Activated CD4-positive, CD25-positive, alpha-beta regulatory T cell (primary cell): ENCODE results near the gene C12orf75.
A peak's percentile ranks its signal among the peaks of the same experiment; 100 is the strongest.
"Not testable (repeated sequence)": the region's sequence is repeated elsewhere in the genome, so short reads cannot be mapped to it uniquely, and the experiment has no call there.

ENCODE experiments used
- DNase-seq, 4 experiments: peaks; one replicate each; lab custom pipeline; 2025; lab: John Stamatoyannopoulos, UW

C12orf75 gene

DNA sequence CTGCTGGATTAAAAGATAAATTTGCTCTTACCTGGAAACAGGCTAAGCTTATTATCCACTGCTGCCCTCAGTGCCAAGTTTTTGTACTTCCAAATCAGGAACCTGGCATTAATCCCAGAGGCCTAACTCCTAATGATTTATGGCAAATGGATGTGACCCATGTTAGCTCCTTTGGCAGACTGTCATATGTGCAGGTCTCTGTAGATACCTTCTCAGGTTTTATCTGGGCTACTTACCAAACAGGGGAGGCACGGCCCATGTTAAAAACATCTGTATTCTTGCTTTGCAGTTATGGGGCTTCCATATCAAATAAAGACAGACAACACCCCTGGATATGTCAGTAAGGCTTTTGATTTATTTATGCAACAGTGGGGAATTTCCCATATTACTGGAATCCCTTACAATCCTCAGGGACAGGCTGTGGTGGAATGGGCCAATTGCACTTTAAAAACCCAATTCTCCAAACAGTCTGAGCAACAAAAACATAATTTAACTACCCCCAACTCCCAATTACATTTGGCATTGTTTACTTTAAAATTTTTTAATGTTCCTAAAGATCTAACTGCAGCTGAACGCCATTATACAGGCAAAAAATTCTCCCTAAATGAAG is 19.9 kb upstream of the C12orf75 start:
- DNase-seq, result not testable (repeated sequence)

DNA sequence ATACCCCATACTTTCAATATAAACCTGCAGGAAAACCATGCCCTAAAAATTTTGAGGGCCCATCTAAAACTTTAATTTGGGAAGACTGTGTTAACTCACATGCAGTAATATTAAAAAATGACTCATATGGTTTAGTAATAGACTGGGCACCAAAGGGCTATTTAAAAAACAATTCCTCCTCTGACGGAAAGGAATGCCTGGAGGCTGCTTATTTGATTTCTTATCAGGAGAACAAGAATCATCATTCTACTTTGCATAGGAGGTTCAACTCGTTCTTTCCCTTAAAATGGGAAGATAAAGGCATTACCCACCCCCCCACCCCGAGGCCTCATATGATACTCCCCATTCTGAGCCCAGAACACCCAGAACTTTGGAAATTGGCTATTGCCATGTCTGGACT is 18.6 kb upstream of the C12orf75 start:
- DNase-seq, result not testable (repeated sequence)

DNA sequence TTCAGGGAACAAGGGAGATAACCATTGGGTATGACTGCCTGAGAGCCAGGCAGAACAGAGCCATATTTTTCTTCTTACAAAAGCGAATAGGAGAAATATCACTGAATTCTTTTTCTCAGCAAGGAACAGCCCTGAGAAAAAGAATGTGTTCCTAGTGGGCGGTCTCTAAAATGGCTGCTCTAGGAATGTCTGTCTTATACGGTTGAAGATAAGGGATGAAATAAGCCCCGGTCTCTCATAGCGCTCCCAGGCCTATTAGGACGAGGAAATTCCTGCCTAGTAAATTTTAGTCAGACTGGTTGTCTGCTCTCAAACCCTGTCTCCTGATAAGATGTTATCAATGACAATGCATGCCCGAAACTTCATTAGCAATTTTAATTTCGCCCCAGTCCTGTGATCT is 16.7 kb upstream of the C12orf75 start:
- not testable (repeated sequence) for DNase-seq

DNA sequence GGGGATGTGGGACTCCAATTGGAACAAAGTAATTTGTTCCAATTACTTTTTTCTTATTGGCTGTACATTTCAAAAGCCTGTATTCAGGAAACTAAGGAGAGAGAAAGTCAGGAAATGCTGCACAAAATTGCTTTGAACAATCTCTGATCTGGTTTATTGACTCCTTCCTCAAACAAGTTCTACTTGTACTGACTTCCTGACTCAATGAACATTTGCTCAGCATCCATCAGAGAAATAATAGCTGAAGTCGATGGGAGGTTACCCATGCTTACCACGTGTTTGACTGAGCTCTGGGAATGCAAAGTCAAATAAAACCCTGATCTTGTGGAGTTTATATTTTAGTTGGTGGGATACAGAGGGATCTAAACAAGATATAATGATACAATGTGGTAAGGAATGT is 15.4 kb upstream of the C12orf75 start:
- DNase-seq, result no peak

DNA sequence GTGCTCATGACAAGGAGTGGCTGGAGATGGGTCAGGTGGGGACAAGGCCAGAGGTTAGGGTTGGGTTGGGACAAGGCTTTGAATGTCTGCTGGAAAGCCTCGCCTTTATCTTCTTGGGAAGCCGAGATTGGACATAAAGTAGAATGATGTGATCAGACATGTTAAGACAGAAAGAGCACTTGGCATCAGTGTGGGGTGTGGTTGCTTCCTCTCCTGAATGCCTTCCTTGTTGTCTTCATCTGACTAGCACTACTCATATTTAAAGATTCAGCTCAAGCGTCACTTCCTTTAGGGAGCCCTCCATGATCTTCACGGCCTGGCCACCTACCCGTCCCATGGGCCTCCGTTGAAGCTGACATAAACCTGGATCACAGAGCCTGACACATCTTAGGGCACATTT is 14.8 kb upstream of the C12orf75 start:
- no peak for DNase-seq

DNA sequence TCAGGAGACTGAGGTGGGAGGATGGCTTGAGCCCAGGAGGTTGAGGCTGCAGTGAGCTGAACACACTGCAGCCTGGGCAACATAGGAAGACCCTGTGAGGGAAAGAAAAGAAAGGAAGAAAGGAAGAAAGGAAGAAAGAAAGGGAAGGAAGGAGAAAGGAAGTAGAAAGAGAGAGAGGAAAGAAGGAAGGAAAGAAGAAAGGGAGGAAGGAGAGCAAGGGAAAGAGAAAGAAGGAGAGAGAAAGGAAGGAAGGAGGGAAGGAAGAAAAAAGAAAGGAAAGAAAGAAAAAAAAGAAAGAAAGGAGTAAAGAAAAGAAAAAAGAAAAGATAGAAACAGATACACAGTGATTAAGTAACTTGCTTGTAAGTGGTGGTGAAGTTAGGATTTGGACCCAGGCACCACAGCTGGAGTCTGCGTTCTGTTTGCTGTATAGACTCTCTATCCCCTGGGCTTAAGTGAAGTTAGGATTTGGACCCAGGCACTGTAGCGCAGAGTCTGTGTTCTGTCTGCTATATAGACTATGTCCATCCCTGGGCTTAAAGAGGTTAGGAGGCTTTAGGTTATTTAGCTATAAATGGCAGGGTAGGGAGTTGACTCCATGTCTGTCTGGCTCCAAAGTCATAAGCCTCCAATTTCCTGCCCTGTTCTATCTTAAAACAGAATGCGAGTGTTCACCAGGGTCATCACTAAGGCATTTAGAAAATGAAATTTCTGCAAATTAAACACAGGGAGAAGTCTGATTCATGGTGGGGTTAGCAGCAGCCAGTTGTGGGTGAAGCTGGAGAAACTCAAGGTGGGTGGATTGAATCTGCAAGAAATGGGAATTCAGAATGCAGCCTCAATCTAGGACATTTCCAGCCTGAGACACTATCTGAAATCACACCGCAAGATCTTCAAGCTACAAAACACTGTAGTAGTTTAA is 13.3 kb upstream of the C12orf75 start:
- DNase-seq, result no peak

DNA sequence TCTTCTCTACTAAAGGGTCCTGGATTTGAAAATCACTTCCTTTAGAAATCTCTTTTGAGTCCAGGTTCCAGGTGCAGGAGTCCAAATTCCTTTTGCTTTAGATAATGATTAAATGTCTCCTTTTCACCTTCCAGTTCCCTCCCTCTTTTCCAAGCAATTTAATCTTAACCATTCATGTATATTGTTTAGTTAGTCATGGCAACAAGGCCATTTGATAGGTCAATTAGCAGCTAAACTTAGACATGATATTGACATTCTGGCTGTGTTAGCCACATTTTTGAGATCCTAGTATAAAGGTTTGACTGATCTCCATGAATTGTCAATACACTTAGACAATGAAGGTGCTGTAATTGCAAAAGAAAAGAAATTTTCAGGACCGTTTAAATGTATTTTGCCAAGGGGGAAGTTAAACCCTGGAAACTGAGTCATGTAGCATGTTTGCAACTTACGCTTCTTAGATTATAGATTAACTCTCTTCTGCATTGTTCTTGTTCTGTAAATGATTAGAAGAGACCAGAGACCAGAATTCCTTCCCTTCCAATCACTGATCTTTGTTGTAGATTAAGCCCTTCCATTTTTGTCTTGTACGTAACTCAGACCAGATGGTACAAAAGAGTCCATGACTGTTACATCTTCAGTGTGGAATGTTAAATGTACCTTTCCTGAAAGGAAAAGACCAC is 12.4 kb upstream of the C12orf75 start:
- no peak for DNase-seq

DNA sequence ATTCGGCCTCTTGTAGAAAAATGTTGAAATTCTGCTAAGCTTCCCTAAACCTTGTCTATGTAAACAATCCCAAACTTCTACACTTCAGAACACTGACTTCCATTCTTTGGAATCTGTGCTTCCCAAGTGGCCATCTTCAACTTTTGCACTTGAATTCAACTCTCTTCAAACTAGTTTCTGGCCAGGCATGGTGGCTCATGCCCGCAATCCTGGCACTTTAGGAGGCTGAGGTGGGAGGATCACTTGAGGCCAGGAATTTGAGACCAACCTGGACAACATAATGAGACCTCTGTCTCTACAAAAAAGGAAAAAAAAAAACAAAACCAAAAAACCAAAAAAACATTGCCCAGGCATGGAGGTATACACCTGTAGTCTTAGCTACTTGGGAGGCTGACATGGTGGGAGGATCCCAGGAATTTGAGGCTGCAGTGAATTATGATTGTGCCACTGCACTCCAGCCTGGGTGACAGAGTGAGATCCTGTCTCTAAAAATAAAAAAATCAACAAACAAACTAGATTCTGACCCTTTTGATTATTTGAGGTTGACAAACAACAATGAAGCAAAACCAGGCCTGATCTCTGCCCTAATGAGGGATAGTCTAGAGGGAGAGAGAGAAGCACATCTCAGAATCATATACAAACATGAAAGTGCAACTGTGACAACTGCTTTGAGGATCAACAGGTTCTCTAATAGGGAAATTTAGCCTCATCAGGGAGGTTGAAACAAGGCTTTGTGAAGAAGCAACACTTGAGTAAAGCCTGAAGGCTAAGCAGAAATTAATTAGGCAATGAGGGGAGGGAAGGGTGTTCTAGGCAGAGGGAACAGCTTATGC is 11.6 kb upstream of the C12orf75 start:
- no peak for DNase-seq

DNA sequence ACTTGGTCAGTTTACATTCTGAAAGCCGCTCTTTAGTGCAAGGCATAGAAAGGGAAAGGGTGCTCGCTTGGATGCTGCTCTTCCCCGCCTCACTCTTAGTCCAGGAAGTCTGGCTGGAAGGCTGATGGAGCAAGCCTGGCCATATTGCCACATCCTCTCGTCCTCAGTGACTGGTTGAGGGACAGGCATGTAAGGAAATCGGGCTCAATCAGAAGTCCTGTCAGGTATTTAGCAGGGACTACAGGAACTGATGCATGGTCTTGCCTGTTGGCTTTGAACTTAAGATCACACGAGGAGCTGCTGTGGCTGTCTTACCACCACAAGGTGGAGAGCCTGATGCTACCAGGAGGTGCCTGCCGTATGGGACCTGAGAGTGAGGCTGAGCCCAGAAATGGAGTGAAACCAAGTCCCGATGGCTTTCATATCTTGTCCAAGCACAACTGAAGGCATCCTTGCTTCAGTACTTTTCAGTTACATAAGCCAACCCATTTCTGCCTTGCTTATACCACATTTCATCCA is 10.7 kb upstream of the C12orf75 start:
- DNase-seq, result no peak

DNA sequence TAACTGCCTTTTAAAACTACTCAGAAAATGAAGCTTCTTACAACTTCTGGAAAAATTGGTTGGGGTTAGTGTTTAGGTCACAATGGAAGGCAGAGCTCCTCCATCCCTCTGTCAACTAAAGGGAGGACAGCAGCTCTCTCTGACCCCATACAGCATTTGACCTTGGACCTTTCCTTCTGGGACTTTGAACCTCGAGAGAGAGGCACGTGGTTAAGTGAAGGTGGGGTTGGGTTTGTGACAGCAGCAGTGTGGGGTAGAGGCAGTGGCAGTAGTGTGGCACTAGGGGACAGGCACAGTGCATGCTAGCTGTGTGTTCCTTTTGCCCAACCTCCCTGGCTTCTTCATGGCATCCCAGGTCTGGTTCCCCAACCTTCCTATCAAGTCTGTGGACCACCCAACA is 9.4 kb upstream of the C12orf75 start:
- DNase-seq, result no peak

DNA sequence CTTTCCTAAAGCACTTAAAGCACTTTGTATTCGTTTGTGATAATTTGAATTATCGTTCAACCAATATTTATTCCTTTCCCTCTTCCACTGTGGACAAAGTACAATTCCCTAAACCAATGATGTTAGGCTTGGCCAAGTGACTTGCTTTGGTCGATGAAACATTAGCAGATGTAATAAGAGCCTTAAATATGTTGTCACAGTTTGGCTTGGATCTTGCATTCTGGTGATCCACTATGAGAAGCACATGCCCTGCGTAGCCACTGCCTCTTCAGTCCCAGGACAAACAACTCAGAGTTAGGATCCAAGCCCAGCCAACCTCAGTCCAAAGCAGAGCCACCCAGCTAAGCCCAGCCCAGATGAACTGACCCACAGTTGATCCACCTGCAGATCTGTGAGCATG is 8.4 kb upstream of the C12orf75 start:
- no peak for DNase-seq

DNA sequence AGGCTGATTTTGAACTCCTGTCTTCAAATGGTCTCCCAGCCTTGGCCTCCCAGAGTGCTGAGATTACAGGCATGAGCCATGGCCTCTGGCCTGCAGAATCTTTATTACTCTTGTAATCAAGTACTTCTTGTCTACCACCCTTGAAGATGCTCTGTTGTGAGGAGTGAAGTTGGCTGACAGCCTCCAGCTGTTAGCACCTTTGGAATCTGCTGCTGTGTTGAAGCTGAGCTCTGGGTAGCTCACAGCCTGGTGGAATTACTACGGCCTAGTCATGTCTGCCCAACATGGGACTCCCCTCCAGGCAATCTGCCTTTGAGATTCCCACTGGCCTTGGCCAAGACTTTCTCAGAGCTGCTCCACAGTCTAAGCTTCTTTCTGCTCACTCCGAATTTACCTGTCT is 5.8 kb upstream of the C12orf75 start:
- DNase-seq, result no peak

DNA sequence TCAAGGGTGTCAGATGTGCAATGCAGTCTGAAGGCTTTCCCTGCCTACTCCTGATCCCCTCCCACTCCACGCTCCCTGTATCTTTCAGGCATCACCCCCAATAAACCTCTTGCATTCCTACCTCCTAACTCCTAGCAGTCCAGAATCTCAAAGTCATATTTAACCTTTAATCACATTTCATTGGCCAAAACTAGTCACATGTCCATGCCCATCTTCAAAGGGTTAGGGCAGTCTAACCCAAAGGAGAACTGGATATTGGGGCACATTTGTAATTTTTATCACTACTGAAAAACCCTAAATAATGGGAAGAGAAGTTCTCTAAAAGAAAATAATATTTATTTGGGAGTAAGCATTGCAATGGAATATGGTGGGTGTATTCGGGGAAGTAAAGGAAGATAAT is 5.4 kb upstream of the C12orf75 start:
- DNase-seq, result no peak

DNA sequence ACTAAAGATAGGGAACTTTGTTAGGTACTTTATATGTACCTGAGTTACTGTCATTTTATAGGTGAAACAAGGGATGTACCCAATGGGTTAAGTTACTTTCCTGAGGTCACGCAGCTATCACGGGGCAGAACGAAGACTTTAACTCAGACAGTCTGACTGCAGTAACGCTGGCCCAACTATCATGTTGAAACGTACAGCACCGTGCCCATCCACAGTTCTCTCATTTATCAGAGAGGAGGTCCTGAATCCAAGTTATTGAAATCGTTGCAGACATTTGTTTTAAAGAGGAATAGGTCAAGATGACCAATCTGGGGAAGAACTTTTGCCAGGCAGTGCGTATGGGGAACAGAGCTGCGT is 587 bp upstream of the C12orf75 start:
- DNase-seq, result no peak

DNA sequence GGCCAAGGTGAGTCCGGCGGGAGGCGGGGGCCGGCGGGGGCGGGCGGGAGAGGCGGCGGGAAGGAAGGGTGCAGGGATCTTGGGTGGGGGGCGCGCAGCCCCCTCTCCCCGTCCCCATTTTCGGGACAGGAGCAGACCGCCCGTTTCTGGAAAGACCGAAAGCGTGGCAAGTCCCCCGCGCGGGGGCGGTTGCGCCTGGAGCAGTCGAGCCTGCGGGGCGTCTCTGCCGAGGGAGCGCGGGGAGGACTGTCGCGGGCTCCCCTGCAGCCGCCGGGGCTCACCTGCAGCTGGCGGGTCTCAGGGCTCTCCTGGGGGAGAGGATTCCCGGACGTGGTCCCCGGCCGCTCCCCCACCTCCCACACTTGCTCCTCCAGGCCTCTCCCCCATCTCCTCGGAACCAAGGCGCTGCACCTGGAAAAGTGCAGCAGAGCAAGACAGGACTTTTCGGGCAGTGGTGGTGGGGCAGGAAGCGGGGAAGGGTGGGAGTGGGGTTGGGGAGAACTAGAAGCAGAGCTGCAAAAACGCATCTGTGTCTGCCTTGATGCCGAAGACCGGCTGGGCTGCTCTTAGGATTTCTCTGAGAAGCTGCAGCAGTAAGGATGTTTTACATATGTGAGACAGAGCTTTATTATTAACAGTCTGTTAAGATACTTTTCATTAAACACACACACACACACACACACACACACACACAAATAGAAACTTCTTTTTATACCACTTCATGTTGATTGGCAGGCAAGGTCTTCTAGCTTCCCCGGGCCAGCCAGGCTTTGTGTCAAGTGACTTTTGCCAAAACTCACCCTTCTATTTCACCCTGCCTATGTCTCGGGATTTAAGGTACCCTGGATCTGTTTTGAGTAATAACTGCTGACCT is 677 bp downstream of the C12orf75 start:
- DNase-seq, result peak in 1 of 4 experiments; percentile 12

DNA sequence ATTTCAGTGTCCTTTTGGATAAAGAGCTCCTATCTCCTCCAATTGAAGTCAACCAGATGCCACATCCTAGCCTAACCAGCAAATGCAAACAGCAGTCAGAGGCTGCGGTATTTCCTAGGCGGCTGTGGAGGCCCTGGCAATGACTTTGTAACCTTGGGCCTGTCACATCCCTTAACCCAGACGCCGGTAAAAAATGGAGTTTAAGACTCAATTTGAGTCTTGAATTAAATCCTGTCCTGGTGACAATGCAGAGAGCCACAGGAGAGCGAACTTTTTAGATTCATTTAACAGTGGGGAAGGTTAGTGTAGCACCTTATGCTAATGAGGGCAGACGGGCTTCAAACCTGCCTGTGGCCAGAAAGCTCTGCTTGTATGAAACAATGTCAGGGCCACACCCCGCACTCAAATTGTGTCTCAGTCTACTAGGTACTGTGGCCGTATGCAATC is 1.3 kb downstream of the C12orf75 start:
- DNase-seq, result peak in 1 of 4 experiments; percentile 4

DNA sequence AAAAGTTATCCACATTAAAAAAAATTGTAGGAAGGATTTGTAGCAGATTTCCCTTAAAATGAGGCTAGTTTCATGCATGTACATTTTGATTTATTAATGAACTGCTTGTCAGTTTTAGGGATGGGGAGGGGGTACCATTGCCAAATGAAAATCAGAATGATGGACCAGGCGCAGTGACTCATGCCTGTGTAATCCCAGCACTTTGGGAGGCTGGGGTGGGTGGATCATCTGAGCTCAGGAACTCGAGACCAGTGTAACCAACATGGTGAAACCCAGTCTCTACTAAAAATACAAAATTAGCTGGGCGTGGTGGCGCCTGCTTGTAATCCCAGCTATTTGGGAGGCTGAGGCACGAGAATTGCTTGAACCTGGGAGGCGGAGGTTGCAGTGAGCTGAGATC is 1.8 kb downstream of the C12orf75 start:
- DNase-seq, result not testable (repeated sequence)

DNA sequence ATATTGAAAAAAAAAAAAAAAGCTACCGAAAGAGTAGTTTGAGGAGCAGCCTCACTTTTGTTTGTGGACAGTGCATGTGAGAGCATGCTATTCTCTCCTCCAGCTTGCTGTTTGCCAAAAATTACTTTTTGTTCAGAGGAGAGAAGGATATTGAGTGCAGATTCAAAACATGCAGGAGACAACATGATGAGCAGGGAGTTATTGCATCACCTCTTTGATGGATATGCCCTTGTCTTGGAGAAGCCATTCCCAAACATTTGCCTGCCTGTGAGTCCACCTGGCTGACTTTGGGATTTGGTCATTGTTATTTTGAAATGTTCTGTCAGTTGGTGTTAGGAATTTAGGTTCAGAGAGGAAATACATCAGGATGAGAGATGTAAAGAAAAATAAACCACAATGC is 2.4 kb downstream of the C12orf75 start:
- DNase-seq, result no peak

DNA sequence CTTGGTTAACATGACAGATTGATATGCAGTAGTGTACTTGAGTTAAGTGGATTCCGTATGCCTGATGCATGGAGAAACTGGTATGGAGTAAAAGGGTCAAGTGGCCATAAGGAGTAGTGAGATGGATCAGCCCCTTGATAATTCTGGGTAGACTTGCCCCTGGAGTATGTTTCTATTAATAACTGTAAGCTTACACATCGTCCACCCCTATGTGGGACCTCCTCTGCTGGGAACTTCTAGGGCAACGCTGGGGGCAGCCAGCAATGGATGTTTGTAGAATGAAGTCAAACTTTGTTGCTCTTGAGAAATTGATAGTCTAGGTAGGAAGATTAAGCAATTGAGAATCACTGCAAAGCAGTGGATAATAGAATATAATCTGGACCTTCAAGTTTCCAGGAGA is 3.5 kb downstream of the C12orf75 start:
- no peak for DNase-seq

DNA sequence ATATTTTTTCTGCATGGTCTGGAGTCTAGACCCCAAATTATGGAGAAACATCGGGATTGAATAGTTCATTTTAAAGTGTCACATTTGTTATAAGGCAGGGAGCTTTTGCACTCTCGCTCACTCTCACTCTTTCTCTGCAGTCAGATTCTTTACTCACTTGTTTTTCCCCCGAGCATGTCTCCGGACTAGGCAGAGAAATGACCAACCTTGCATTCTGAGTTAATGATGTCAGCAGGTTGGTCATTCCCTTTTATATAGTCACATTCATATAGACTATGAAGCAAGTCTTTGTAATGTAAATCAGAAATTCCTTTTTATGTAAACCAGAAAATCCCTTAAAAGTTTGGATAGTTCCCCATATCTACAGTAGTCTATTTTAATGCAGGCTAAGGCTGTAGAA is 4.1 kb downstream of the C12orf75 start:
- DNase-seq, result no peak

DNA sequence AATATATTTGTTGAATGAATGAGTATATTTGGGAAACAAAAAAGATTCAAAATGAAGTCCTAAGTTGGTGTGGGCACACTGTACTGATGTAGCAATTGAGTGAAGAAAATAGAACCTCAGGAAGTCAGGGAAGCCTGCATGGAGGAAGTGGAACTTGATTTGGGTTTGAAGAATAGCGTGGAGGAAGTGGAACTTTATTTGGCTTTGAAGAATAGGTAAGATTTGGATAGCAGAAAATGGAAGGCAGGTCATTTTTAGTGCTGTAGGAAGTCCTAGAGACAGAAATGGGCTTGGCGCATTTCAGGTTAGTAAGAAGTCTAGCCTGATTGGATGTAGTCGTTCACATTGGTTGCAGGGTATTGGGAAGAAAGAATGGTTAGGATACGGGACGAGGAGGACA is 5.4 kb downstream of the C12orf75 start:
- no peak for DNase-seq
